ENCODE measurements around the gene UPF1. TPM values are rescaled to one million over a fixed set of nuclear protein-coding genes. Genes with fewer than 3 reads are reported as not detected.

The UPF1 gene
- total RNA-seq (2022; extraction: Qiagen RNA extraction) = 32.6 to 42.3 TPM (median 41.1 TPM) in 5 replicates

GRCh38 chr19:18831524-18832305 lies at the start of gene UPF1:
Gene UPF1, plus strand, starts transcription at chr19:18831959. Its CDS starts 251 bp downstream, at chr19:18832210.

GRCh38 chr19:18790566-18791314 lies 41.0 kb upstream of the UPF1 start, which contains the start of gene COMP:
Gene COMP, minus strand, starts transcription at chr19:18791305. Its CDS starts 36 bp downstream, at chr19:18791269.

GRCh38 chr19:18895824-18896341 lies 64.1 kb downstream of the UPF1 start, which contains the start of gene CERS1:
Gene CERS1, minus strand, starts transcription at chr19:18896158. Its CDS starts 86 bp downstream, at chr19:18896072.

Other genes with a start within 250 kb of the UPF1 start
- gene REX1BD, start 243.2 kb upstream of the UPF1 start, total RNA-seq (2022; extraction: Qiagen RNA extraction) = 40.4 to 62.8 TPM (median 60.6 TPM) in 5 replicates
- 3.0 to 7.7 TPM (median 5.0 TPM) in 5 replicates for gene CRLF1, start 225.2 kb upstream of the UPF1 start, total RNA-seq (2022; extraction: Qiagen RNA extraction)
- gene TMEM59L, start 219.1 kb upstream of the UPF1 start, total RNA-seq (2022; extraction: Qiagen RNA extraction) = 4.8 to 7.3 TPM (median 6.5 TPM) in 5 replicates
- 2.6 to 5.3 TPM (median 3.7 TPM) in 5 replicates for gene KLHL26, start 194.9 kb upstream of the UPF1 start, total RNA-seq (2022; extraction: Qiagen RNA extraction)
- gene CRTC1, start 148.3 kb upstream of the UPF1 start, total RNA-seq (2022; extraction: Qiagen RNA extraction) = 2.5 to 4.6 TPM (median 4.1 TPM) in 5 replicates
- gene COMP, start 40.7 kb upstream of the UPF1 start, total RNA-seq (2022; extraction: Qiagen RNA extraction) = 0.07 to 0.23 TPM (median 0.14 TPM) in 5 replicates
- gene CERS1, start 64.2 kb downstream of the UPF1 start, total RNA-seq (2022; extraction: Qiagen RNA extraction) = 4.2 to 6.1 TPM (median 5.2 TPM) in 5 replicates
- 135 to 169 TPM (median 159 TPM) in 5 replicates for gene COPE, start 87.4 kb downstream of the UPF1 start, total RNA-seq (2022; extraction: Qiagen RNA extraction)
- 28.8 to 45.7 TPM (median 43.2 TPM) in 5 replicates for gene DDX49, start 87.8 kb downstream of the UPF1 start, total RNA-seq (2022; extraction: Qiagen RNA extraction)
- 21.5 to 32.0 TPM (median 31.0 TPM) in 5 replicates for gene HOMER3, start 109.3 kb downstream of the UPF1 start, total RNA-seq (2022; extraction: Qiagen RNA extraction)
- 21.6 to 35.3 TPM (median 30.3 TPM) in 5 replicates for gene SUGP2, start 201.6 kb downstream of the UPF1 start, total RNA-seq (2022; extraction: Qiagen RNA extraction)
- 22.4 to 29.9 TPM (median 27.3 TPM) in 5 replicates for gene ARMC6, start 201.6 kb downstream of the UPF1 start, total RNA-seq (2022; extraction: Qiagen RNA extraction)
- gene SLC25A42, start 232.0 kb downstream of the UPF1 start, total RNA-seq (2022; extraction: Qiagen RNA extraction) = 0.69 to 0.96 TPM (median 0.75 TPM) in 5 replicates